ENCODE data around the gene AOX1.

AOX1 gene

DNA sequence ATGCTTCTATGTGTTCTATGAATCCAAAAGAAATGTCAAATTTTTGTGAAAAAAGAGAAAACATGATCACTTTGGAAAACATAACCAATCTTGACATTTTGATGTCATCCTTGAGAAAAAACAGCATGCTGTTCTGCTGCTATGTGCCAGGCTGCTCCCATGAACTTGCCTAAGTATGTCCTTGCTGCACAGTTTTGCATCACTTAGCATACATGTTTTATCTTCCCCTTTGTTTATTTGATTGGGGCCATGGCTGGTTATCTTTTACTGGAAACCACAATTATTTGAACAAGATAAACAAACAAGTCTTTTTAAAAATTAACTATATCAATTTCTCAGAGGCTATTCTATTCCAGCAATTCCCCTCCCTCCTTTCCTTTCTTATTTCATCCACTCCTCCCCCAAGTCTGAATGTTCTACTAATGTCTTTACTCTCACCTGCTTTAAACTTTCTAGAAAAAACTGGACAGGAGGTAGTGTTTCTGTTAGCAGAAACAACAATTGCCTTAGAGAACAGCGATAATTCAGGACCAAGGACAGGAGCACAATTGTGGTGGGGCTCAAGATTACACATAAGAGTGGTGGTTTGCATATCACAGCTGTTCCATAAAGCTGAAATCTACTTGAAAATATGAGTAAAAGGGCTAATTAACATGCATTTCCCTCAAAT is 6.7 kb downstream of the AOX1 start:
- peak; percentile 19 for DNase-seq
- no peak overlapping the region for H3K4me2 ChIP-seq (ENCODE audit: insufficient read depth, low read length)

DNA sequence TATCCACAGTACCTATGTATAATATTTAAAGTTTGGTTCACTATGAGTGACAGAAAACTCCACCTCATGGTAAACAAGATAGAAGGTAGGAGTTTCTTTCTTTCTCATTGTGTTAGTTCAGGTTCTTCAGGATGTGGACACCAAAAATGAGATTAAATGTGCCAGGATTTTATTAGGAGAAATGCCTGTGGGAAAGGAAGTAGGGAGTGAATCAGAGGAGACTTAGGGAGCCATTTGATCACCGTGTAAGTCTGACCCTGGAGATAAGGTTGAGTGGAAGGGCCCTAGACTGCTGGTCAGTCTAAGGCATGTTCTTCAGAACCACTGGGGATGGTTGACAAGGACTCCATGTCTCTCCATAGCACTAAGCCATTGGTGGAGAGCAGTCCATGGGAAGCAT is 8.1 kb downstream of the AOX1 start:
- peaks cover 7% of the 10 kb centered on the region for H3K27me3 ChIP-seq (ENCODE audit: insufficient read depth, low read length, poor library complexity)
- H3K9me3 ChIP-seq (ENCODE audit: insufficient read depth, low read length, severe bottlenecking): no peaks in the 10 kb centered on the region
- ATAC-seq (ENCODE audit: insufficient read depth, low read depth) (no peak), DNase-seq (no peak)
- TF ChIP-seq EZH2 (IDR thresholded peaks at IDR 0.05; ENCODE audit: borderline replicate concordance, low read depth, low read length, severe bottlenecking): no peak
- TF ChIP-seq, protein P1, sequence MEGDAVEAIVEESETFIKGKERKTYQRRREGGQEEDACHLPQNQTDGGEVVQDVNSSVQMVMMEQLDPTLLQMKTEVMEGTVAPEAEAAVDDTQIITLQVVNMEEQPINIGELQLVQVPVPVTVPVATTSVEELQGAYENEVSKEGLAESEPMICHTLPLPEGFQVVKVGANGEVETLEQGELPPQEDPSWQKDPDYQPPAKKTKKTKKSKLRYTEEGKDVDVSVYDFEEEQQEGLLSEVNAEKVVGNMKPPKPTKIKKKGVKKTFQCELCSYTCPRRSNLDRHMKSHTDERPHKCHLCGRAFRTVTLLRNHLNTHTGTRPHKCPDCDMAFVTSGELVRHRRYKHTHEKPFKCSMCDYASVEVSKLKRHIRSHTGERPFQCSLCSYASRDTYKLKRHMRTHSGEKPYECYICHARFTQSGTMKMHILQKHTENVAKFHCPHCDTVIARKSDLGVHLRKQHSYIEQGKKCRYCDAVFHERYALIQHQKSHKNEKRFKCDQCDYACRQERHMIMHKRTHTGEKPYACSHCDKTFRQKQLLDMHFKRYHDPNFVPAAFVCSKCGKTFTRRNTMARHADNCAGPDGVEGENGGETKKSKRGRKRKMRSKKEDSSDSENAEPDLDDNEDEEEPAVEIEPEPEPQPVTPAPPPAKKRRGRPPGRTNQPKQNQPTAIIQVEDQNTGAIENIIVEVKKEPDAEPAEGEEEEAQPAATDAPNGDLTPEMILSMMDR (IDR thresholded peaks at IDR 0.05; ENCODE audit: borderline replicate concordance, extremely low read depth, low read length, poor library complexity, severe bottlenecking): no peak
- no peak overlapping the region for H3K4me3 ChIP-seq (ENCODE audit: low read depth in 1 of 2, low read length in 2 of 2)
- H3K36me3 ChIP-seq (ENCODE audit: insufficient read depth, low read length): no peaks in the 10 kb centered on the region
- H3K9ac ChIP-seq (ENCODE audit: low read depth, low read length): no peak overlapping the region
- no peaks in the 10 kb centered on the region for H3K4me1 ChIP-seq (ENCODE audit: insufficient read depth, low read length)
- H3K27ac ChIP-seq (ENCODE audit: low read length): no peak overlapping the region
- no peak overlapping the region for H2AFZ ChIP-seq (ENCODE audit: low read depth, low read length)
- no peaks in the 10 kb centered on the region for H4K20me1 ChIP-seq (ENCODE audit: insufficient read depth, low read length)
- H3K79me2 ChIP-seq (ENCODE audit: insufficient read depth, low read length): no peaks in the 10 kb centered on the region
- no peak overlapping the region for H3K4me2 ChIP-seq (ENCODE audit: insufficient read depth, low read length)

More for the DNA sequence above, 6.7 kb downstream of the AOX1 start:
- Histone ChIP-seq H3K4me1 (ENCODE audit: insufficient read depth, low read length) (no peaks in the 10 kb centered on the region), H3K79me2 (ENCODE audit: insufficient read depth, low read length) (no peaks in the 10 kb centered on the region), H3K9me3 (ENCODE audit: insufficient read depth, low read length, severe bottlenecking) (no peaks in the 10 kb centered on the region), H3K9ac (ENCODE audit: low read depth, low read length) (no peak overlapping the region), H3K27ac (ENCODE audit: low read length) (no peak overlapping the region), H4K20me1 (ENCODE audit: insufficient read depth, low read length) (no peaks in the 10 kb centered on the region), H3K4me3 (ENCODE audit: low read depth in 1 of 2, low read length in 2 of 2) (no peak overlapping the region), H3K27me3 (ENCODE audit: insufficient read depth, low read length, poor library complexity) (peaks cover 5% of the 10 kb centered on the region), H2AFZ (ENCODE audit: low read depth, low read length) (no peak overlapping the region), H3K36me3 (ENCODE audit: insufficient read depth, low read length) (no peaks in the 10 kb centered on the region)
- peak; percentile 70; the same call in 1 of the 3 replicates for ATAC-seq (ENCODE audit: insufficient read depth, low read depth)
- no peak for TF ChIP-seq EZH2 (IDR thresholded peaks at IDR 0.05; ENCODE audit: borderline replicate concordance, low read depth, low read length, severe bottlenecking)
- TF ChIP-seq, protein P1 (IDR thresholded peaks at IDR 0.05; ENCODE audit: borderline replicate concordance, extremely low read depth, low read length, poor library complexity, severe bottlenecking): no peak

DNA sequence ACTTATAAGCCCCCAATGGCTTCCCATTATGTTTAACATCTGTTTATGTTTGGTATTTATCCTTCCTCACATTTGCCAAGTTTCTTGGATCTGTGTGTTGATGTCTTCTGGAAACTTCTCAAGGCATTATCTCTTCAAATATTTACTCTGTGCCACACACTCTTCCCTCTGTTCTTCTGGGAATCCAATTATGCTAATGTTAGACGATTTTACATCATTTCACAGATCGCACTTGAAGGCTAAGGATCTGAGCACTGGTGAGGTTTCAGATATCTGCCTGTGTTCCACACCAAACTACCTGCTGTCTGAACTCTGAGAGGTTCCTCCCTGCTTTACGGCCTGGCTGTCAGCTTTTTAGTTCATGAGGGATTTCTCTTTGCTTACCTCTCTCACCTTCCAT is 10.1 kb downstream of the AOX1 start:
- Histone ChIP-seq H3K9ac (ENCODE audit: low read depth, low read length) (no peak overlapping the region), H3K4me3 (ENCODE audit: low read depth in 1 of 2, low read length in 2 of 2) (no peak overlapping the region), H4K20me1 (ENCODE audit: insufficient read depth, low read length) (no peaks in the 10 kb centered on the region), H3K9me3 (ENCODE audit: insufficient read depth, low read length, severe bottlenecking) (no peaks in the 10 kb centered on the region), H3K27me3 (ENCODE audit: insufficient read depth, low read length, poor library complexity) (peaks cover 7% of the 10 kb centered on the region), H3K27ac (ENCODE audit: low read length) (no peak overlapping the region), H3K4me2 (ENCODE audit: insufficient read depth, low read length) (no peak overlapping the region), H2AFZ (ENCODE audit: low read depth, low read length) (no peak overlapping the region), H3K79me2 (ENCODE audit: insufficient read depth, low read length) (no peaks in the 10 kb centered on the region), H3K4me1 (ENCODE audit: insufficient read depth, low read length) (no peaks in the 10 kb centered on the region), H3K36me3 (ENCODE audit: insufficient read depth, low read length) (no peaks in the 10 kb centered on the region)
- TF ChIP-seq, protein P1 (IDR thresholded peaks at IDR 0.05; ENCODE audit: borderline replicate concordance, extremely low read depth, low read length, poor library complexity, severe bottlenecking): no peak
- TF ChIP-seq EZH2 (IDR thresholded peaks at IDR 0.05; ENCODE audit: borderline replicate concordance, low read depth, low read length, severe bottlenecking): no peak
- ATAC-seq (ENCODE audit: insufficient read depth, low read depth): no peak
- DNase-seq: no peak

All from DND-41 (cell line).